ENCODE measurements around the gene DHRS3.

DNA sequence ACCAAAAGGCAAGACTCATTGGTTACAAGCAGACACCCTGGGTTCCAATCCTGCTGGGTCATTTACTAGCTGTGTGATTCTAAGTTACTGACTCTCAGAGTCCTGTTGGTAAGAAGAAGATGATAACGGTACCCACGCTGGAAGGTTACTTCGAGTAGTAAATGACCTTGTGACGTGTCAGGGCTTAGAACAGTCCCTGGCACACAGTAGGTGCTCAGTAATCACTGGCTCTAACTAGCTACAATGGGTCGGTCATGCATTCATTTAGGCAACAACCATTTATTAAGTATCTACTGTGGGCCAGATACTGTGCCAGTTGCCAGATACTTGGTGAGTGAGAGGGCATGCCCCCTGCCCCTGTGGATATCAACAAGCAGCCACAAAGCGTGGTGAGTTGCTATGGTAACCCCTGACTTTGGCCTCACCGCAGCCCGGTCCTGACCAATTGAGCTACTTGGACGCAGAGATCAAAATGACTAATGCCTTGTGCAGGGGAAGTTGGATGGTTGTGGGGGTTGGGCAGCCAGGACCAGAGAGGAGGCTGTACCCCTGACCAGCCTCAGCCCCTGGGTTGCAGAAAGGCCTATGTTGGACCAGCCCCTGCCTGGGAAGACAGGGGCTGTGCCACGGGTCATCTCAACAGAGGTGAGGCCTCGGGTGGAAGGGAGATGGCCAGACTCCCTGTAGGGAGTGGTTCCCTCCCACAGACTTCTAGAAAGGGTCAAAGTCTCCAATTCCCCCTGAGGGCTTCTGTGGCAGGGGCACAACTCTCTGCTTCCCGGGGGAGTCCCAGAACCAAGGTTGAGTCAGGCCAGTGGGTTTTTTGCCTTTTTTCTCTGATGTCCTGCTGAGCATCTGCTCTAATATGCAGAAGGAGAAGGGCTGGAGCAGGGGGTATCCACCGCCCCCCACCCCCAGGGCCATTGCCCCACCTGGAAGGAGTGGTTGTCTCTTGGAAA, 16.0 kb downstream of the DHRS3 start:
- no peak for TF ChIP-seq POLR2AphosphoS5 (IDR thresholded peaks at IDR 0.05; ENCODE audit: low read depth, low read length)
- no peak for TF ChIP-seq REST (IDR thresholded peaks at IDR 0.05; ENCODE audit: insufficient read depth in 1 of 2, low read depth in 2 of 2, low read length in 2 of 2)
- peak; percentile 62; the same call in 1 of the 2 replicates for TF ChIP-seq SIN3A (IDR thresholded peaks at IDR 0.05; ENCODE audit: borderline replicate concordance, insufficient read depth, low read length)
